GM18858 (cell line): ENCODE data around the gene PAPOLG.
"Not testable (repeated sequence)": the region's sequence is repeated elsewhere in the genome, so short reads cannot be mapped to it uniquely, and the experiment has no call there.

ENCODE experiments used
- ATAC-seq: cut with Tn5 transposase; IDR thresholded peaks from one replicate; pipeline ENCODE4 v1.9.1; 2021; ENCODE audit not compliant: unreplicated experiment

PAPOLG gene

DNA sequence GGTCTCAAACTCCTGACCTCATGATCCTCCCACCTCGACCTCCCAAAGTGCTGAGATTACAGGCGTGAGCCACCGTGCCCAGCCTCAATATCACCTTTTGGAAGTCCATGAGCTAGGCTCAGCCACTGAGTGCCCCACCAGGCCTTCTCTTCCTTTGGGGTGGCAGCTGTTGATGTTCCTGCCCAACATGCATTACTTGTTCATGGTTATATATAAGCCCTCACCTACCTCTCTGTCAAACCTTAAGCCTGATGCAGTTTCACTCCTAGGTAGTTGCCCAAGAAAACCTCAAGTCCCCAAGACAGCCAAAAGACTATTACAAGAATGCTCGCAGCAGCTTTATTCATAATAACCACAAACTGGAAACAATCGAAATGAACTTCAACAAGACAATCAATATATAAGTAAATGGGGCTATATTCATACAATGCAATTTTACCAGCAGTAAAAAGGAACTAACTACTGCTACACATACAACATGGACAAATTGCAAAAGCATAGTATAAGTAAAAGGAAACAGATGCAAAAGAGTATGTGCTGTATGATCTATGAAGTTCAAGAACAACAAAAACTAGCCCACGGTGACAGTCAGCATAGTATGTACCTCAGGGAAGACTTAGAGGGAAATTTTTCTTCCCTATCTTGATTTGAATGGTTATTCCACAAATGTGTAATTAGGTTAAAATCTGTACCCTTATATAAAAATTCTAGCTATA, 65.7 kb downstream of the PAPOLG start:
- ATAC-seq, result no peak

GRCh38 chr2:60822987-60823386, 66.9 kb downstream of the PAPOLG start:
- ATAC-seq, result no peak

DNA sequence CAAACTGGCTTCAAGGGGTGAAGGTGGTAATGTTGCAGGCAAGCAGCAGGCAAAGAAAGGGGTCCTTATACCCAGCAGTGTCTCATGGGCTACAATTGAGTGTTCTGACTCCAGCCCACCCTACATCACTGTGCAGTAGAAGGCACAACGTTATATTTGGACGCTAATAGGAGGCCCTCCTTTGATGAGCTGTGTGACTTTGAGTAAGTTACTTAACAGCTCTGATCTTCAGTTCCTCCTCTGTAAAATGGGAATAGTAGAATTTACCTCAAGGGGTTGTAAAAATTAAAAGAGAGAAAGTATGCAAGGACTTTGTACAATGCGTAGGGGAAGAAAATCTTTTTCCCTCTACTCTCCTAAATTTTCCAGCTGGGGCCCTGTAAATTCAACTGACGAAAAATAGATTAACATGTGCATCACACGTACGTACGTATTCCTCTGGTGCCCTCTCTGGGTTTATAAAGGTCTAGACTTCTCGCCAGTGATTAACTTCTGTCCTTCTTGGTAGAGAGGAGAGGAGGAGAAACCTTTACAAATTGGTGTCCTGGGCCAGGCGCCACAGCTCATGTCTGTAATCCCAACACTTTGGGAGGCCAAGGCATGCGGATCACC, 67.7 kb downstream of the PAPOLG start:
- no peak for ATAC-seq

GRCh38 chr2:60825666-60826065, 69.6 kb downstream of the PAPOLG start:
- no peak for ATAC-seq

GRCh38 chr2:60826111-60826510, 70.0 kb downstream of the PAPOLG start:
- no peak for ATAC-seq

DNA sequence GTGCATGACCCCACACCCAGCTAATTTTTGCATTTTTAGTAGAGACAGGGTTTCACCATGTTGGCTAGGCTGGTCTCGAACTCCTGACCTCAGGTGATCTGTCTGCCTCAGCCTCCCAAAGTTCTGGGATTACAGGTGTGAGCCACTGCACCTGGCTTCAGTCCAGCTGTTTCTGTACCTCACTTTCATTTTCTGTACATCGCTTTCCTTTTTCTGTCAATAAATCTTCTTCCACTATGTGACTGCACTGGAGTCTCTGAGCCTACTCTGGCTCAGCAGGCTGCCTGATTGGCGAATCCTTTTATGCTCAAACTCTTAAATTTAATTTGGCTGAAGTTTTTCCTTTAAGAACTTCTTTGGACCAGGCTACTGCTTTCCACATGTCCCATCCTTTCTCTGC, 70.8 kb downstream of the PAPOLG start:
- ATAC-seq, result not testable (repeated sequence)

DNA sequence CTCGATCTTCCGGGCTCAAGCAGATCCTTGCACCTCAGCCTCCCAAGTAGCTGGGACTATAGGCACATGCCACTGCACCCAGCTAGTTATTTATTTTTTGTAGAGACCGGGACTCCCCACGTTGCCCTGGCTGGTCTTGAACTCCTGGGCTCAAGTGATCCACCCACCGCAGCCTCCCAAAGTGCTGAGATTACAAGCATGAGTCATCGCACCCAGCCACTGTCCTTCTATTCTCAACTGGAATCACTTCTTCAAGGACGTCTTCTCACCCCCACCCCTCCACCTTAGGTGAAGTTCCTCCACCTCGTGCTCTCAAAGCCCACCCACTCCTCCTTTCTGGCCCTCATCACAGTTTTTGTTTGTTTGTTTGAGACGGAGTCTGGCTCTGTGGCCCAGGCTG, 71.3 kb downstream of the PAPOLG start:
- no peak for ATAC-seq

DNA sequence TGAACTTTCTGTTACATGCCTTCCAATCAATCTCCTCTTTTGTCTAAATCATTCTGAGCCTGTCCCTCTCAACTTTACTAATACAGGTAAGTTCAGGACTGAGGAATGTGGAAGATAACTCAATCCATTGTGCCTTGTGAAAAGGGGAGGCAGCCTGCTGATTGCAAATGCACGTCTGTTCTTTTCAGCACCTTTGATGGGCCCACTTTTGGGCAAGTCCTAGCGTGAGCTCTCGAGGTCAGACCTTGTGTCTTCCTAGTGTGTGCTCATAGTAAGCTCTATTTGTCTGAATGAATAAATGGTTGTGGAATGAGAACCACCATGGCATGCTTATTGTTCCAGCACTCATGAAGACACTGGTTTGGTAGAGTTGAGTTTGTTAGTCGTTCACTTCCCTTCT, 74.9 kb downstream of the PAPOLG start:
- no peak for ATAC-seq

DNA sequence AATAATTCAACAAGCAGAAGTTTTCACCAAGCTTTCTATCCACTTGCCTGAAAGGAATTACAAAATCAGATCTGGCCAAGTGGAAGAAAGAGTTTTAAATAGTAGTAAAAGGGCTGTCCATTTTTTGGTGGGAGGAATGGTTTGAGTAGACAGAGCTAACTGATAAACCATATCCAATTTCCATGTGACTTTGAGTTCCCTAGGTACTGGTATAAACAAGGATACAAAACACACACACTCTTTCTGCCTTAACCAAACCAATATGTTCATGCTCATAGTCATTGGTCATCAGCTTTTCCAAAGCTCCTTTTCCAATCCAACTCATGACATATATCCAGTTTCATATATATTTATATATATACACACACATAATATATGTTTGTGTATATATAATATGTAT, 75.9 kb downstream of the PAPOLG start:
- no peak for ATAC-seq

DNA sequence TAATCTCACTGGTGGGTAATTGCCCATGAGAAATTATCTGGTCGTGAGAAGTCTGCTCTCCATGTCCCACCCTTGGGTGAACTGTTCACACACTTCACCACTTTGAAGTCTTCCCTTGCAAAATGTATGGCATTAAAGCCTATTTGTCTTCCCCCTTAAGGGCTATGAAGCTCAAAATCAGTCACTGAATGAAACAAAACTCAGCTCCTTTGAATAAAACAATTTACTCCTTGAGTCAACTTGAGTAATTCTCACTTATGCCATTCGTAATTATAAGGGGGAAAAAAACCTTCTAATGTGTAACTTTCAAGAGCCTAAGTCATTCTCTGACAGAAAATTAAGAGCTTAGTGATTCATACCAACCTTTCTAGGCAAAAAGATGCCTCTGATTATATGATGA, 76.6 kb downstream of the PAPOLG start:
- ATAC-seq, result no peak

- ATAC-seq, result peak; percentile 42
These were observed 78.2 kb downstream of the PAPOLG start for GRCh38 chr2:60834270-60834717.

GRCh38 chr2:60836491-60836890, 80.4 kb downstream of the PAPOLG start:
- no peak for ATAC-seq

DNA sequence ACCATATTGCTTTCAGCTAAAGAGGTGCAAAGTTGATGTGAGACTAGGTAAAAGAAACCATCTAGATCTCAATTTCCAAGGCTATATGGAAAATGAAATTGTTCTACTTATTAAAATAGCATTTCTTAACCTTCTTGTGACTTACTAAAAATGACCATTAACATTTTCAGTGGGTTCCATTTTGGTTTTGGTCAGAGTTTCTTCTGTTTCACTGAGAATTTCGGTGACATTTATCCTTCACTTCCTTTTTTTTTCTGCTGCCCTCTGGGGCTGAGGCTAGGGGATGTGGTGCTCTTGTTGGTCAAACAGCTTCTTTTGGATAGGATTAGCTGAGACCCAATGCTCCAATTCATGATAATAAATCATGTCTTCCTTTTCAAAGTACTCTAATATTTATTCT, 81.1 kb downstream of the PAPOLG start:
- ATAC-seq, result peak; percentile 19

- ATAC-seq, result no peak
These were observed 82.4 kb downstream of the PAPOLG start for GRCh38 chr2:60838481-60838880.

GRCh38 chr2:60839126-60839813, 83.2 kb downstream of the PAPOLG start:
- ATAC-seq, result peak; percentile 43

GRCh38 chr2:60840880-60841279, 84.8 kb downstream of the PAPOLG start:
- peak; percentile 45 for ATAC-seq

DNA sequence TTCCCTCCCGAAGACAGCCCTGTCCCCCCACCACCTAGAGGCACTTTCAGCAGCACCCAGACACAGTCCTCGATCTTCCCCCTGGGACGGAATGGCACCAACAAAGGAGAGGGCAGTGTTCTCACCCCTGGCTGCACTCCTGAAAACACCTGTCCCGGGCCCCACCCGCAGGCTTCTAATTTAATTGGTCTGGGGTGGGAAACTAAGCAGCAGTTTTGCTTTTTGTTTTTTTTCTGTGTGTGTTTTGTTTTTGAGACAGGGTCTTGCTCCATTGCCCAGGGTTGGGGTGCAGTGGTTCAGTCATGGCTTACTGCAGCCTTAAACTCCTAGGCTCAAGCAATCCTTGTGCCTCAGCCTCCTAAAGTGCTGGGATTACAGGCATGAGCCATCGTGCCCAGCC, 86.9 kb downstream of the PAPOLG start:
- ATAC-seq, result no peak

- ATAC-seq, result no peak
These were observed 88.0 kb downstream of the PAPOLG start for GRCh38 chr2:60844105-60844504.

DNA sequence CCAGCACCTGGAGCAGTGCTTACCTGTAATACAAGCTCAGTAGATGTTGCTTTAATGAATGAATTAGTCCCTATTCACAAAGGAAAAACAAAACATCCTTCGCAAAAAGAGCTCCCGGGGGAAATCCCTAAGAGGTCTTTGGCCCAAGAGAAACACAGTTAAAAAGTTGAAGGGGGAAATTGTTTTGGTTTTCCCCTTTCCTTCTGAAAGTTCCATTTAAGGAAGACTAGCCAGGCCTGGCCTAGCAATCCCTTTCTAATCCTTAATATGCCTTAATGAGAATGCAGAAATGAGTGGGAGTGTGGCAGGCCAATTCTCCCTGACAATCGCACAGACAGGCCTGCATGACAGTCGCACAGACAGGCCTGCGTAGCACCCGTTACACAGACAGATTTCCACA, 91.8 kb downstream of the PAPOLG start:
- no peak for ATAC-seq
